ENCODE results near the gene CTIF. TPM values are rescaled to one million over a fixed set of nuclear protein-coding genes. Genes with fewer than 3 reads are reported as not detected.
A peak's percentile ranks its signal among the peaks of the same experiment; 100 is the strongest.

Gene CTIF
- polyA plus RNA-seq, 1 of the 3 experiments (the other 2 are of a cell fraction) = 47.2 TPM

DNA sequence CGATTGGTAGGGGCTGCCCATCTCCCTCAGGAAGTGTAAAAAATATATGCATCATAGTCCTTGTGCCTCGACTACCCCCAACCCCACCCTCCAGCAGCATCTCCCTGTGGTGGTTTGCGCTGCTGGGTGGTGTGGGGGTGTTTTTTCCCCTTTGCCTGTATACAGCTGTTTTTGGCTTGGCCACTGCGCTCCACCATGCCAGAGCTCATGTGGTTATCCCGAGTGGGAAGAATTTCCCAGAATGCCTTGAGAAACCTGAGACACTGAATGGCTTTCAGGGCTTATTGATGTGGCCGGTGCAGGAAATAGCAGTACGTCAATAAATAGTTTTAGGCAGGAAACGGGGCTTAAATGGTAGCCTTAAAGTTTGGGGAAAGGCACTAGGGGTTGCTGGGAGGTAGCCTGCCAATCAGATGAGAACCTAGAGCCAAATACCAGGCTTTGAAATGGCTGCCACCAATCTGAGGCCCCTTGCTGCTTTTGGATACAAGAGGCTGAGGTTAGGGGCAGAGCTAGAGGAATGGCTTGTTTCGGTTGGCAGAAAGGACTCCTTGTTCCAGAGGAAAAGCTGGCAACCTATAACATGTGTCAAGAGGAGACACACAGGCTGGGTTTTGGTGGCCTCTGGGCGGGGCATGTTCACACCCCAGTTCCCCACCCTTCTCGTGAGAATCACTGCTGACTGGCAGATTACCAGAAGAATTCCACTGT, 267.9 kb downstream of the CTIF start:
- no peaks in the 10 kb centered on the region for H4K20me1 ChIP-seq (ENCODE audit: insufficient read depth)
- H3K4me2 ChIP-seq = no peak overlapping the region
- peaks cover 4 to 7% of the 10 kb centered on the region in 2 experiments; a peak in 3 of 4 replicates for H3K4me1 ChIP-seq (ENCODE audit: control insufficient read depth in 1 of 2, insufficient read depth in 2 of 2, low read depth in 1 of 2, low read length in 1 of 2)
- no peak for TF ChIP-seq TAF1 (IDR thresholded peaks at IDR 0.05; ENCODE audit: borderline replicate concordance, low read depth, low read length)
- TF ChIP-seq EP300 (IDR thresholded peaks at IDR 0.05; ENCODE audit: borderline replicate concordance in 1 of 2, low read depth in 1 of 2, low read length in 1 of 2) = no peak
- H2AFZ ChIP-seq (ENCODE audit: low read depth) = no peak overlapping the region
- H3K4me3 ChIP-seq (ENCODE audit: low read depth in 2 of 2, low read length in 1 of 2) = no peak overlapping the region
- no peaks in the 10 kb centered on the region for H3K27me3 ChIP-seq (ENCODE audit: insufficient read depth)
- 89% methylated on average over 11 of the region's 11 CpGs for WGBS (ENCODE audit: low lambda C conversion rate)
- H3F3A ChIP-seq (replicated peaks; ENCODE audit: insufficient read depth) = peaks cover 26% of the 10 kb centered on the region
- no peak overlapping the region for H3K27ac ChIP-seq (ENCODE audit: low read depth in 2 of 2, low read length in 1 of 2)
- H3K9me3 ChIP-seq = no peaks in the 10 kb centered on the region
- H3K9ac ChIP-seq = no peak overlapping the region
- H3K36me3 ChIP-seq (replicated peaks in 1 of 2; ENCODE audit: control insufficient read depth in 1 of 2, insufficient read depth in 2 of 2, low read length in 1 of 2) = peaks cover 13 to 29% of the 10 kb centered on the region in 2 experiments
- H3K9me2 ChIP-seq = no peaks in the 10 kb centered on the region
- DNase-seq = no peak
- ChIA-PET CTCF (interaction anchor here (1.2 kb wide), 1 partner anchor 30 kb away, joined by 3 read pairs; no protein-coding TSS in a partner anchor), POLR2A (no interaction called here)
- peaks cover under 1% of the 10 kb centered on the region; the same call in 1 of the 2 replicates for H3K79me2 ChIP-seq (ENCODE audit: insufficient read depth)

DNA sequence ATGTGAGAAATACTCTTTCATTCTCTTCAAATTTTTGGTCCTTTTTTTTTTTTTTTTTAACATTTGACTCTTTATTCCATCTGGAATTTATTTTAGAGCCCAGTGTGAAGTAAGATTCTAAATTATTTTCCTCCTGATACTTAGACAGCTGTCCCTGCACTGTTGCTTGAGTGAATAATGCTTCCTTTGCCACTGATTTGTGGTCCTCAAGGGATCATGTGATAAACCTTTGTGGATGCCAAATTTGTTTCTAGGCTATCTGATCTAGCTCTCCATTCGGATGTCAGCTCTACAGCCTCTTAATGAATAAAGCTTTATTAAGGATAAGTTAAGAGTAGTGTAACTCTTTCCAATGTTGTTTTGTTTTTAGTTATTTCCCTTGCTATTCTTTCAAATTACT, 269.6 kb downstream of the CTIF start:
- H3K79me2 ChIP-seq (ENCODE audit: insufficient read depth) = peaks cover 8% of the 10 kb centered on the region; the same call in 1 of the 2 replicates
- no peak overlapping the region for H3K4me3 ChIP-seq (ENCODE audit: low read depth in 2 of 2, low read length in 1 of 2)
- peak overlapping the region in 1 of 2 experiments; percentile 0; a peak in 2 of 4 replicates for H3K27ac ChIP-seq (ENCODE audit: low read depth in 2 of 2, low read length in 1 of 2)
- ChIA-PET POLR2A (no interaction called here), CTCF (no interaction called here)
- DNase-seq = no peak
- H3K9ac ChIP-seq = no peak overlapping the region
- H4K20me1 ChIP-seq (ENCODE audit: insufficient read depth) = no peaks in the 10 kb centered on the region
- no peaks in the 10 kb centered on the region for H3K9me3 ChIP-seq
- 52% methylated on average over 1 of the region's 1 CpG for WGBS (ENCODE audit: low lambda C conversion rate)
- H2AFZ ChIP-seq (ENCODE audit: low read depth) = no peak overlapping the region
- H3K27me3 ChIP-seq (ENCODE audit: insufficient read depth) = no peaks in the 10 kb centered on the region
- no peak overlapping the region for H3K4me2 ChIP-seq
- H3K4me1 ChIP-seq (ENCODE audit: control insufficient read depth in 1 of 2, insufficient read depth in 2 of 2, low read depth in 1 of 2, low read length in 1 of 2) = peaks cover 4 to 7% of the 10 kb centered on the region in 2 experiments; a peak in 3 of 4 replicates
- peaks cover 34% of the 10 kb centered on the region for H3F3A ChIP-seq (replicated peaks; ENCODE audit: insufficient read depth)
- peaks cover 13 to 19% of the 10 kb centered on the region in 2 experiments for H3K36me3 ChIP-seq (replicated peaks in 1 of 2; ENCODE audit: control insufficient read depth in 1 of 2, insufficient read depth in 2 of 2, low read length in 1 of 2)
- no peaks in the 10 kb centered on the region for H3K9me2 ChIP-seq
- TF ChIP-seq ELF1 (IDR thresholded peaks at IDR 0.05) = no peak
- TF ChIP-seq CTCF (IDR thresholded peaks at IDR 0.05) = no peak
- no peak for TF ChIP-seq POLR2AphosphoS5 (IDR thresholded peaks at IDR 0.05; ENCODE audit: low read depth, low read length)
- TF ChIP-seq, protein P1, sequence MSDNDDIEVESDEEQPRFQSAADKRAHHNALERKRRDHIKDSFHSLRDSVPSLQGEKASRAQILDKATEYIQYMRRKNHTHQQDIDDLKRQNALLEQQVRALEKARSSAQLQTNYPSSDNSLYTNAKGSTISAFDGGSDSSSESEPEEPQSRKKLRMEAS (IDR thresholded peaks at IDR 0.05; ENCODE audit: low read depth) = no peak
- TF ChIP-seq TCF12 (IDR thresholded peaks at IDR 0.05) = no peak
- no peak for TF ChIP-seq NRF1 (IDR thresholded peaks at IDR 0.05; ENCODE audit: low read depth, low read length)
- no peak for TF ChIP-seq FOSL2 (IDR thresholded peaks at IDR 0.05; ENCODE audit: borderline replicate concordance, low read depth)
- no peak for TF ChIP-seq FOXJ3 (CRISPR knock-in tag; IDR thresholded peaks at IDR 0.05)
- no peak for TF ChIP-seq SIN3A (IDR thresholded peaks at IDR 0.05; ENCODE audit: borderline replicate concordance, low read depth, low read length)
- TF ChIP-seq, protein P2, sequence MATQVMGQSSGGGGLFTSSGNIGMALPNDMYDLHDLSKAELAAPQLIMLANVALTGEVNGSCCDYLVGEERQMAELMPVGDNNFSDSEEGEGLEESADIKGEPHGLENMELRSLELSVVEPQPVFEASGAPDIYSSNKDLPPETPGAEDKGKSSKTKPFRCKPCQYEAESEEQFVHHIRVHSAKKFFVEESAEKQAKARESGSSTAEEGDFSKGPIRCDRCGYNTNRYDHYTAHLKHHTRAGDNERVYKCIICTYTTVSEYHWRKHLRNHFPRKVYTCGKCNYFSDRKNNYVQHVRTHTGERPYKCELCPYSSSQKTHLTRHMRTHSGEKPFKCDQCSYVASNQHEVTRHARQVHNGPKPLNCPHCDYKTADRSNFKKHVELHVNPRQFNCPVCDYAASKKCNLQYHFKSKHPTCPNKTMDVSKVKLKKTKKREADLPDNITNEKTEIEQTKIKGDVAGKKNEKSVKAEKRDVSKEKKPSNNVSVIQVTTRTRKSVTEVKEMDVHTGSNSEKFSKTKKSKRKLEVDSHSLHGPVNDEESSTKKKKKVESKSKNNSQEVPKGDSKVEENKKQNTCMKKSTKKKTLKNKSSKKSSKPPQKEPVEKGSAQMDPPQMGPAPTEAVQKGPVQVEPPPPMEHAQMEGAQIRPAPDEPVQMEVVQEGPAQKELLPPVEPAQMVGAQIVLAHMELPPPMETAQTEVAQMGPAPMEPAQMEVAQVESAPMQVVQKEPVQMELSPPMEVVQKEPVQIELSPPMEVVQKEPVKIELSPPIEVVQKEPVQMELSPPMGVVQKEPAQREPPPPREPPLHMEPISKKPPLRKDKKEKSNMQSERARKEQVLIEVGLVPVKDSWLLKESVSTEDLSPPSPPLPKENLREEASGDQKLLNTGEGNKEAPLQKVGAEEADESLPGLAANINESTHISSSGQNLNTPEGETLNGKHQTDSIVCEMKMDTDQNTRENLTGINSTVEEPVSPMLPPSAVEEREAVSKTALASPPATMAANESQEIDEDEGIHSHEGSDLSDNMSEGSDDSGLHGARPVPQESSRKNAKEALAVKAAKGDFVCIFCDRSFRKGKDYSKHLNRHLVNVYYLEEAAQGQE (IDR thresholded peaks at IDR 0.05; ENCODE audit: low read depth, low read length) = no peak
- TF ChIP-seq JUND (IDR thresholded peaks at IDR 0.05) = no peak
- TF ChIP-seq, protein P3, sequence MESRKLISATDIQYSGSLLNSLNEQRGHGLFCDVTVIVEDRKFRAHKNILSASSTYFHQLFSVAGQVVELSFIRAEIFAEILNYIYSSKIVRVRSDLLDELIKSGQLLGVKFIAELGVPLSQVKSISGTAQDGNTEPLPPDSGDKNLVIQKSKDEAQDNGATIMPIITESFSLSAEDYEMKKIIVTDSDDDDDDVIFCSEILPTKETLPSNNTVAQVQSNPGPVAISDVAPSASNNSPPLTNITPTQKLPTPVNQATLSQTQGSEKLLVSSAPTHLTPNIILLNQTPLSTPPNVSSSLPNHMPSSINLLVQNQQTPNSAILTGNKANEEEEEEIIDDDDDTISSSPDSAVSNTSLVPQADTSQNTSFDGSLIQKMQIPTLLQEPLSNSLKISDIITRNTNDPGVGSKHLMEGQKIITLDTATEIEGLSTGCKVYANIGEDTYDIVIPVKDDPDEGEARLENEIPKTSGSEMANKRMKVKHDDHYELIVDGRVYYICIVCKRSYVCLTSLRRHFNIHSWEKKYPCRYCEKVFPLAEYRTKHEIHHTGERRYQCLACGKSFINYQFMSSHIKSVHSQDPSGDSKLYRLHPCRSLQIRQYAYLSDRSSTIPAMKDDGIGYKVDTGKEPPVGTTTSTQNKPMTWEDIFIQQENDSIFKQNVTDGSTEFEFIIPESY (IDR thresholded peaks at IDR 0.05; ENCODE audit: borderline replicate concordance, low read depth) = no peak
- TF ChIP-seq CHD2 (IDR thresholded peaks at IDR 0.05; ENCODE audit: low read length, partially characterized antibody) = no peak
- no peak for TF ChIP-seq GATA2 (CRISPR knock-in tag; IDR thresholded peaks at IDR 0.05)
- no peak for TF ChIP-seq YY1 (IDR thresholded peaks at IDR 0.05; ENCODE audit: low read depth)
- no peak for TF ChIP-seq FOXM1 (IDR thresholded peaks at IDR 0.05; ENCODE audit: low read depth)
- TF ChIP-seq IRF3 (IDR thresholded peaks at IDR 0.05; ENCODE audit: low read depth, low read length) = no peak

Measured in SK-N-SH (cell line).